Measurements from ENCODE around the gene PUS1.

PUS1 gene

DNA sequence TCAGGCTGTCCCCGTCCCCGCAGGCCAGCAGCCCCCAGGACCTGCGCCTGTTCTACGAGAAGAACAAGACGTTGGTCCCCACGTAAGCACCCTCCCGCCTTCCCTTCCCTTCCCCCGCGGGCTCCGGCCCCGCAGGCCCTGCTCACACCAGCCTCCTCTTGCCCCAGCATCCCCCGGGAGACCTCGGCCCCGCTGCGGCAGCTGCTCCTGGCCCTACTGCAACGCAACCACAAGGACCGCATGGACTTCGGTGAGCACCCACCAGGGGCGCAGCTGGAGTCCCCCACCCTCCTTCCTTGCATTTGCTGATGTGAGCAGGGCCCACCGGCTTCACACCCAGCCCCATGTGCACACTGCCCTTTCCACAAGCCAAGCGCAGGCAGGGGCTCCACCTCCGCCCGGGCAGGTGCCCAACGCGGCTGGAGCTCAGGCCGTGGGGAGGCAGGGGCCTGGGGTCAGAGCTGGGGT, 19.3 kb upstream of the PUS1 start:
- no peak for TF ChIP-seq EZH2 (IDR thresholded peaks at IDR 0.05; ENCODE audit: borderline replicate concordance, low read length)
- no peak for TF ChIP-seq CTCF (IDR thresholded peaks at IDR 0.05; ENCODE audit: low read length)
- H4K20me1 ChIP-seq (ENCODE audit: insufficient read depth, low read length), result no peaks in the 10 kb centered on the region
- H2AFZ ChIP-seq (ENCODE audit: low read length), result no peak overlapping the region
- H3K79me2 ChIP-seq (ENCODE audit: insufficient read depth, low read length), result no peaks in the 10 kb centered on the region
- no peak overlapping the region for H3K4me2 ChIP-seq (ENCODE audit: low read length)
- no peaks in the 10 kb centered on the region for H3F3A ChIP-seq (ENCODE audit: insufficient read depth, low read length)
- no peaks in the 10 kb centered on the region for H3K4me1 ChIP-seq (ENCODE audit: insufficient read depth, low read length, severe bottlenecking)
- H3K9ac ChIP-seq (ENCODE audit: low read length), result no peak overlapping the region
- H3K36me3 ChIP-seq (ENCODE audit: insufficient read depth, low read length), result peaks cover 4% of the 10 kb centered on the region
- H3K4me3 ChIP-seq (ENCODE audit: low read depth, low read length, poor library complexity, severe bottlenecking), result no peak overlapping the region
- no peak overlapping the region for H3K27ac ChIP-seq (ENCODE audit: low read depth, low read length, poor library complexity, severe bottlenecking)
- H3K9me3 ChIP-seq (ENCODE audit: low read length), result no peaks in the 10 kb centered on the region
- no peaks in the 10 kb centered on the region for H3K27me3 ChIP-seq (ENCODE audit: insufficient read depth, low read length)
- no peaks in the 10 kb centered on the region for H3K9me2 ChIP-seq (ENCODE audit: low read depth, low read length)

- no peaks in the 10 kb centered on the region for H4K20me1 ChIP-seq (ENCODE audit: insufficient read depth, low read length)
- H3K27ac ChIP-seq (ENCODE audit: low read depth, low read length, poor library complexity, severe bottlenecking), result no peak overlapping the region
- no peak overlapping the region for H2AFZ ChIP-seq (ENCODE audit: low read length)
- H3K4me2 ChIP-seq (ENCODE audit: low read length), result no peak overlapping the region
- H3K9ac ChIP-seq (ENCODE audit: low read length), result no peak overlapping the region
- TF ChIP-seq EZH2 (IDR thresholded peaks at IDR 0.05; ENCODE audit: borderline replicate concordance, low read length) (no peak), CTCF (IDR thresholded peaks at IDR 0.05; ENCODE audit: low read length) (no peak)
- peaks cover 4% of the 10 kb centered on the region for H3K36me3 ChIP-seq (ENCODE audit: insufficient read depth, low read length)
- no peaks in the 10 kb centered on the region for H3F3A ChIP-seq (ENCODE audit: insufficient read depth, low read length)
- no peaks in the 10 kb centered on the region for H3K79me2 ChIP-seq (ENCODE audit: insufficient read depth, low read length)
- no peaks in the 10 kb centered on the region for H3K9me2 ChIP-seq (ENCODE audit: low read depth, low read length)
- no peaks in the 10 kb centered on the region for H3K4me1 ChIP-seq (ENCODE audit: insufficient read depth, low read length, severe bottlenecking)
- no peaks in the 10 kb centered on the region for H3K27me3 ChIP-seq (ENCODE audit: insufficient read depth, low read length)
- H3K9me3 ChIP-seq (ENCODE audit: low read length), result no peaks in the 10 kb centered on the region
- H3K4me3 ChIP-seq (ENCODE audit: low read depth, low read length, poor library complexity, severe bottlenecking), result no peak overlapping the region
Measured at GRCh38 chr12:131910302-131911027, 18.6 kb upstream of the PUS1 start.

- no peak overlapping the region for H3K9ac ChIP-seq (ENCODE audit: low read length)
Measured at GRCh38 chr12:131911028-131911650, 17.9 kb upstream of the PUS1 start.

More at GRCh38 chr12:131911028-131911650, 17.9 kb upstream of the PUS1 start:
- Histone ChIP-seq H2AFZ (ENCODE audit: low read length) (no peak overlapping the region), H3K9me3 (ENCODE audit: low read length) (no peaks in the 10 kb centered on the region), H3K4me1 (ENCODE audit: insufficient read depth, low read length, severe bottlenecking) (no peaks in the 10 kb centered on the region), H3K79me2 (ENCODE audit: insufficient read depth, low read length) (no peaks in the 10 kb centered on the region), H4K20me1 (ENCODE audit: insufficient read depth, low read length) (no peaks in the 10 kb centered on the region), H3F3A (ENCODE audit: insufficient read depth, low read length) (no peaks in the 10 kb centered on the region), H3K27ac (ENCODE audit: low read depth, low read length, poor library complexity, severe bottlenecking) (no peak overlapping the region), H3K36me3 (ENCODE audit: insufficient read depth, low read length) (peaks cover 4% of the 10 kb centered on the region), H3K9me2 (ENCODE audit: low read depth, low read length) (no peaks in the 10 kb centered on the region), H3K4me2 (ENCODE audit: low read length) (no peak overlapping the region), H3K27me3 (ENCODE audit: insufficient read depth, low read length) (no peaks in the 10 kb centered on the region), H3K4me3 (ENCODE audit: low read depth, low read length, poor library complexity, severe bottlenecking) (no peak overlapping the region)
- TF ChIP-seq CTCF (IDR thresholded peaks at IDR 0.05; ENCODE audit: low read length), result no peak

Data from OCI-LY1 (cell line).